ENCODE data around the gene DCLK2.

Gene DCLK2

GRCh38 chr4:150211016-150211415 lies 132.8 kb downstream of the DCLK2 start:
- no peak for DNase-seq (ENCODE audit: low read depth)

GRCh38 chr4:150211799-150212445 lies 133.7 kb downstream of the DCLK2 start:
- DNase-seq (ENCODE audit: low read depth), result no peak

- no peak for DNase-seq (ENCODE audit: low read depth)
Observed at GRCh38 chr4:150212485-150212884, 134.2 kb downstream of the DCLK2 start.

GRCh38 chr4:150212927-150213326 lies 134.7 kb downstream of the DCLK2 start:
- DNase-seq (ENCODE audit: low read depth), result no peak

- DNase-seq (ENCODE audit: low read depth), result no peak
Observed at GRCh38 chr4:150215601-150216000, 137.4 kb downstream of the DCLK2 start.

GRCh38 chr4:150216726-150217125 lies 138.5 kb downstream of the DCLK2 start:
- DNase-seq (ENCODE audit: low read depth), result no peak

GRCh38 chr4:150217192-150217591 lies 138.9 kb downstream of the DCLK2 start:
- no peak for DNase-seq (ENCODE audit: low read depth)

GRCh38 chr4:150217808-150218207 lies 139.6 kb downstream of the DCLK2 start:
- no peak for DNase-seq (ENCODE audit: low read depth)

- no peak for DNase-seq (ENCODE audit: low read depth)
Observed at GRCh38 chr4:150218447-150218846, 140.2 kb downstream of the DCLK2 start.

- no peak for DNase-seq (ENCODE audit: low read depth)
Observed at GRCh38 chr4:150219841-150220240, 141.6 kb downstream of the DCLK2 start.

GRCh38 chr4:150224896-150225591 lies 146.8 kb downstream of the DCLK2 start:
- no peak for DNase-seq (ENCODE audit: low read depth)

- DNase-seq (ENCODE audit: low read depth), result no peak
Observed at GRCh38 chr4:150229520-150229919, 151.3 kb downstream of the DCLK2 start.

GRCh38 chr4:150230561-150230960 lies 152.3 kb downstream of the DCLK2 start:
- DNase-seq (ENCODE audit: low read depth), result no peak

- no peak for DNase-seq (ENCODE audit: low read depth)
Observed at GRCh38 chr4:150231107-150231770, 153.0 kb downstream of the DCLK2 start.

- no peak for DNase-seq (ENCODE audit: low read depth)
Observed at GRCh38 chr4:150232029-150232428, 153.8 kb downstream of the DCLK2 start.

- no peak for DNase-seq (ENCODE audit: low read depth)
Observed at GRCh38 chr4:150234246-150234645, 156.0 kb downstream of the DCLK2 start.

- no peak for DNase-seq (ENCODE audit: low read depth)
Observed at GRCh38 chr4:150235317-150235716, 157.1 kb downstream of the DCLK2 start.

GRCh38 chr4:150235808-150236271 lies 157.6 kb downstream of the DCLK2 start:
- DNase-seq (ENCODE audit: low read depth), result no peak

- no peak for DNase-seq (ENCODE audit: low read depth)
Observed at GRCh38 chr4:150236626-150237025, 158.4 kb downstream of the DCLK2 start.

- no peak for DNase-seq (ENCODE audit: low read depth)
Observed at GRCh38 chr4:150237110-150237872, 159.0 kb downstream of the DCLK2 start.

- no peak for DNase-seq (ENCODE audit: low read depth)
Observed at GRCh38 chr4:150238591-150238990, 160.3 kb downstream of the DCLK2 start.

- DNase-seq (ENCODE audit: low read depth), result no peak
Observed at GRCh38 chr4:150240011-150240410, 161.8 kb downstream of the DCLK2 start.

All from stimulated activated CD8-positive, alpha-beta memory T cell treated with anti-CD3 and anti-CD28 coated beads, Interleukin-7, amount 100 ng/mL, for 24 hours (primary cell).